ENCODE data around the gene TAF11L8.

- TF ChIP-seq CTCF (IDR thresholded peaks at IDR 0.05) (no peak), EP300 (IDR thresholded peaks at IDR 0.05) (no peak), POLR2A (IDR thresholded peaks at IDR 0.05) (no peak)
Observed at GRCh38 chr5:17604951-17605350, 14.2 kb upstream of the TAF11L8 start.

All from stomach (tissue), 4 donors.